Activated CD8-positive, alpha-beta memory T cell treated with anti-CD3 and anti-CD28 coated beads, Interleukin-2, amount 50 U/mL, for 48 hours (primary cell): Measurements from ENCODE around the gene WBP4.
"Not testable (repeated sequence)": the region's sequence is repeated elsewhere in the genome, so short reads cannot be mapped to it uniquely, and the experiment has no call there.

ENCODE experiments used
- DNase-seq: peaks from one replicate; pipeline ENCODE4 v3.0.0-alpha.2; 2020

The WBP4 gene

DNA sequence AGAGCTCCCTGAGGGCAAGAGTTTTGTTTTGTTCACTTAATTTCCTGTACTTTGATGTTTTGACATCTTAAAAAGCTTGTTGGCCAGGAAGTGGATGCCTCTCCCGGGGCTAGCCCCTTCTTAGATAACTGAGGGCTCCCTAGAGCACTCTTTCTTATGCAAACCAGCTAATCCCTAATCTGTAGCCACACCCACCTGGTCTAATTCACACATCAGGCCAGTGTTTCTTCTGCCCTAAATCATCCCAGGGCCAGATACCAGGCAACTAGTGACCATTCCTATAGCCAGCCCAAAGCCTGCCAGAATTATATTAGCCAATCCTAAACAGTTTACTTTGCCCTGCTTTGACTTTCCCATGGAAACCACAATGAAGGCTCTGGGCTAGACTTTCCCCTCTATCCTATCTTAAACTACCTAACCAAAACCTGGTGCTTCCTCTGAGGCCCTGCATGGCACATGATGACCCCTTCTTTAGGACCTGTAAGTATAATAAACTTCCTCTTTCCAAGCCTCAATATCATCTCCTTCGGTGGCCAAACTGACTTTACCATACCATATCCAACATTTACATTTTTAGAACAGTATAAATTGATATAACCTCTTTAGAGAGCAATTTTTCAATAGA lies 24.8 kb downstream of the WBP4 start:
- DNase-seq, result no peak

GRCh38 chr13:41095681-41096080 lies 34.4 kb downstream of the WBP4 start:
- DNase-seq, result not testable (repeated sequence)

- DNase-seq, result no peak
Measured at GRCh38 chr13:41098761-41099160, 37.5 kb downstream of the WBP4 start.

DNA sequence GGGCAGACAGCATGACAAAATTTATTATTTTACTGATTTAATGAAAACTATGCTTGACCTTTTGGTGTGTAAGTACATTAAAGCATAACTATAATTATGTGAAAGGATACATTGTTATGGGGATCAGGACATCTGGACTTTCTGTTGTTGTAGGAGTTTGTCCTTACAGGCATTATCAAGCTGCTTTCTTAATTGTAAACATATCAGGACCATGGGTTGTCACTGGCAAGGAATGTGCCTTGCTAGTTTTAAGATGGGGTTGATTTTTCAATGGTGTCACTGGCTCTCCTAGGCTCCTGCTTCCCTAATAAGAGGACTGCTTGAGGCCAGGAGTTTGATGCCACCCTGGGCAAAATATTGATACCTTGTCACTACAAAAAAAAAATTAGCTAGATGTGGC lies 38.7 kb downstream of the WBP4 start:
- DNase-seq, result no peak

- DNase-seq, result no peak
Measured at GRCh38 chr13:41107104-41107571, 45.8 kb downstream of the WBP4 start.

DNA sequence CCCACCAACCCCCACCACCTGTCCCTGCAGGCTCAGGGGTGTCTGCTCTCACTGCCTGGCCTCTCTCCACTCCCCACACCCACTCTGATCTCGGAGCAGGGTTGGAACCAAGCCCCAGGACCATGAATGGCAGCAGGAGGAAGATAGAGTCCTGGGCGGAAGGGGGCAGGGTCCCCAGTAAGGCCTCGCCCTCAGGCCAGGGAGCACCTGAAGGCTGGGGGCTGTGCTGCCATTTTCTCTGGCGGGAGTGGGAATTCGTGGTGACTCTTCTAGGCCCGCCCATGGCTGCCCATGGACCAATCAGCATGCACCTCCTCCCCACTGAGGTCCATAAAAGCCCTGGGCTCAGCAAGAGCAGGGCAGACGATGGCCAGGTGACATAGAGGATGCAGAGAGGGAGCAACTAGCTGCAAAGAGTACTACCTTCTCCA lies 46.3 kb downstream of the WBP4 start:
- DNase-seq, result no peak

- no peak for DNase-seq
Measured at GRCh38 chr13:41111454-41111853, 50.1 kb downstream of the WBP4 start.

DNA sequence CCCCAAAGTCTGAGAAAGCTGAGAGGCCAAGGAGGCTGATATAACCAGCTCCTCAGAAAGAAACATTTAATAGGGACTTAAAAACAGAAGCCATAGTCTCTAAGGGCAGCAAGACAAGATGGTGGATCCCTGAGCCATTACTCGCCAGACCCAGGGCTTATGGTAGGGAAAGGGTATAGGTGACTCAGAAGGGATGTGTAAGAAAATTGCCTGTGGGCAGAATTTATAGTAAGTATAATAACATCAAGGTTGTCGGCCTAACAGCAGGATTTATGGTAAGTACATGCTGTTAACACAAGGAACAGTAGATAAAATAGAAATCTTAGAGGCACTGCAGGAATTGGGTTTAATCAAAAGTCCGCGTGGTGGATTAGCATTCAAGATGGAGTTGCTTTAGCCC lies 56.6 kb downstream of the WBP4 start:
- no peak for DNase-seq

GRCh38 chr13:41122838-41123237 lies 61.5 kb downstream of the WBP4 start:
- DNase-seq, result no peak

DNA sequence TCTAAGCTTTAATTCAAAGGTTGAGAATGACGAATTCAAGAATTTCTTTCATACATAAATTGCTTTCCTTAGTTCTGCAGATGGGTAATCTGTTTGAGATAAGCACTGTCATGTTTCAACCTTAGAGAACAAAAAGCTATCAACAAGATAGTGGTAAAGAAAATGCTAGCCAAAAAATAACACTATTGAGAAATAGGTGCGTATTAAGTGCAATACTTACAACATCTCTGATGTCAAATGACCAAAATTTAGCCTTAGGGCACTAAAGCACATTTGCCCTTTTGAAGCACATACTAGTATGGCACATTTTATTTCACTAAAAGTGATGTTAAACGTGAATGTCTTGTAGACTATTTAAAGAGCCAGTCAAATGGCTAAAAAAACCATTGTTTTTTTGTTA lies 66.4 kb downstream of the WBP4 start:
- DNase-seq, result no peak

GRCh38 chr13:41130356-41130755 lies 69.0 kb downstream of the WBP4 start:
- no peak for DNase-seq

DNA sequence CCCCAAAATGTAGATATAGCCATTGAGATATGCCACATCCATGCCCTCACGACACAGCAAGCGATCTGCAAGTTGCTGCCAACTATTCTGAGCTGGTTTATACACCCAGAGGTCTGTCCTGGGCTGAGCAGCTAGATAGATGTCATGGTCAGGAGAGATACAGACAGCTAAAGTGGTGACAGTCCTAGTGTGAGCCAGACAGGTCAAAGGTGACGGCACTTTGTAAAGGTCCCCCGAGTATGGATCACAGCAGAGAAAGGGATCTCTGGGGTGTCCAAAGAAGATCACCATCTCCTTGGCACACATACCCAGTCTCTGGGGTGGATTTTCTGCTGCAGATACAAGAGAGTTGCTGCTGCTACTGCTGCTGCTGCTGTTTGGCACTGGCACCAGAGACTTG lies 69.9 kb downstream of the WBP4 start:
- not testable (repeated sequence) for DNase-seq

DNA sequence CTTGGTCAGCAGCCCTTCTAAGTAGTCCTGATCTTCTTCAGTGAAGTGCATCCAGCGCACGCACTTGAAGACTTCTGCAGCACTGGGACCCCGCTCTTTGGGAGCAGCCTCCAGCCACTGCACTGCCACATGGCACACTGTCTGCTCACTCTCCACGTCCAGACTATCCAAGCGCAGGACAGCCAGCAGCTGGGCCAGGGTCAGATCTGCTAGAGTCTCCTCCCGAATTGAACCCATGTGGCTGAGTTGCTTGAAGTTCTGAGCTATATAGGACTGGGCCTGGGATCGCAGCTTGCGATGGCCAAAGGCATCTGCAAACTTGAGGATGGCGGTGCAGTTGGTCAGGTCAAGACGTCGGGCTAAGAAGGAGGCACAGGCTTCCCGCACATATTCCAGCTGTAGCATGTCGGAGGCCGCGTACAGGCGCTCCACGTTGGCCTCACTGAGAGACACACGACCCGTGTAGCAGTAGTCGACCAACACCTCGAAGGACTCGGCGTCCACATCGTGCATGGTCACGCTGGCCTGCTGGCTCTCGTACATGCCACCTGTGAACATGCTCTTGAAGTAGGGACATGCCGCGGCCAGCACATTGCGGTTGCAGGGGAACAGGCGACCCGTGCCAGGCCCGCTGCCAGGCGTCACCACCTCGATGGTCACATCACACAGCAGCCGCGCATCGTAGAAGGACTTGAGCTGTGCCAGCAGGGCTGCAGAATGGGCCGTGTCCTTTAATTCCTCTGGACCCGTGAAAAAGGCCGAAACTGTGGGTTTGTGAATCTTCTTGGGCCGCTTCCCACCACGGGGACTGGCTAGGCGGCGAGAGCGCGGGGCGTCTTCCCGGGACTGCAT lies 70.6 kb downstream of the WBP4 start:
- DNase-seq, result peak; percentile 57

GRCh38 chr13:41132512-41133152 lies 71.3 kb downstream of the WBP4 start, which contains the start of gene KBTBD6:
Gene KBTBD6, minus strand, starts transcription at chr13:41132802. Its CDS starts 291 bp downstream, at chr13:41132511.
- peak; percentile 97 for DNase-seq
